H1 (cell line): ENCODE measurements around the gene FBN2. TPM values are rescaled to one million over a fixed set of nuclear protein-coding genes. Genes with fewer than 3 reads are reported as not detected.

ENCODE experiments used
- CTCF ChIA-PET: fragments of 300-600 bp; sonication (Branson Sonifier 250); formaldehyde crosslinking; loops from one replicate; lab custom pipeline; 2021; ENCODE audit not compliant: partially characterized antibody; lab: Charles Lee
- POLR2A ChIA-PET: fragments of 300-600 bp; sonication (Branson Sonifier 250); formaldehyde crosslinking; loops from one replicate; lab custom pipeline; 2021; ENCODE audit warnings: inconsistent platforms; ENCODE audit not compliant: partially characterized antibody; lab: Charles Lee
- DNase-seq, 2 experiments: peaks; one replicate each; pipeline versions ENCODE4 v3.0.0 to v3.0.0-alpha.2; 2010 to 2022; ENCODE audit warnings: low spot score in 2 of 2, low read depth in 1 of 2, mixed read lengths in 1 of 2
- FAIRE-seq: peaks from 2 replicates; lab custom pipeline; 2011; peaks lifted over from hg19 to GRCh38; lab: Jason Lieb, UNC
- H2AFZ ChIP-seq: 2 replicates; pipeline ENCODE4 v1.8.1; 2012; ENCODE audit warnings: low read length, inconsistent platforms
- H2AK5ac ChIP-seq: 2 replicates; pipeline ENCODE4 v1.6.1; 2013; ENCODE audit warnings: low read depth, low read length
- H2BK120ac ChIP-seq: replicated peaks from 2 replicates; pipeline ENCODE3; 2013; ENCODE audit warnings: low read depth, low read length, inconsistent platforms
- H2BK12ac ChIP-seq: 2 replicates; pipeline ENCODE4 v1.6.1; 2013; ENCODE audit warnings: low read depth, low read length
- H2BK15ac ChIP-seq: 2 replicates; pipeline ENCODE4 v1.6.1; 2013; ENCODE audit warnings: low read length
- H2BK20ac ChIP-seq: 2 replicates; pipeline ENCODE4 v1.6.1; 2013; ENCODE audit warnings: low read length
- H2BK5ac ChIP-seq: 2 replicates; pipeline ENCODE4 v1.6.1; 2013; ENCODE audit warnings: low read depth, low read length
- H3K14ac ChIP-seq: 2 replicates; pipeline ENCODE4 v1.6.1; 2013; ENCODE audit warnings: inconsistent platforms; ENCODE audit not compliant: insufficient read length
- H3K18ac ChIP-seq: 2 replicates; pipeline ENCODE4 v1.6.1; 2013; ENCODE audit warnings: low read length; ENCODE audit errors: extremely low read depth
- H3K23ac ChIP-seq: 2 replicates; pipeline ENCODE4 v1.6.1; 2013; ENCODE audit warnings: inconsistent platforms; ENCODE audit not compliant: insufficient read length
- H3K23me2 ChIP-seq: 2 replicates; pipeline ENCODE4 v1.6.1; 2013; ENCODE audit warnings: low read depth, low read length
- H3K27ac ChIP-seq: 2 replicates; pipeline ENCODE4 v1.6.1; 2011; ENCODE audit warnings: low read depth, low read length, inconsistent platforms
- H3K27me3 ChIP-seq, 4 experiments: replicated peaks in 1 of 4; 1 replicate in 1 of 4; 2 replicates in 3 of 4; pipeline versions ENCODE4 v1.6.1 to v1.8.1; 2011 to 2013; ENCODE audit warnings: low read length in 3 of 4, mild to moderate bottlenecking in 3 of 4, inconsistent platforms in 2 of 4, mixed read lengths in 2 of 4, moderate library complexity in 1 of 4; ENCODE audit not compliant: control insufficient read depth in 3 of 4, insufficient read depth in 3 of 4; ENCODE audit errors: extremely low read depth in 1 of 4
- H3K36me3 ChIP-seq, 4 experiments: 2 replicates each; pipeline versions ENCODE4 v1.6.1 to v1.8.1; 2011 to 2013; ENCODE audit warnings: mild to moderate bottlenecking in 4 of 4, low read length in 3 of 4, moderate library complexity in 2 of 4, control low read depth in 1 of 4, inconsistent platforms in 1 of 4; ENCODE audit not compliant: insufficient read depth in 4 of 4, control insufficient read depth in 2 of 4
- H3K4ac ChIP-seq: replicated peaks from 2 replicates; pipeline ENCODE3; 2013; ENCODE audit warnings: low read length, low read depth, mixed read lengths, inconsistent platforms; ENCODE audit not compliant: insufficient read length
- H3K4me1 ChIP-seq, 4 experiments: replicated peaks in 1 of 4; 1 replicate in 1 of 4; 2 replicates in 3 of 4; pipeline versions ENCODE4 v1.6.1 to v1.8.1; 2011 to 2013; ENCODE audit warnings: low read length in 3 of 4, inconsistent platforms in 2 of 4, mixed read lengths in 1 of 4; ENCODE audit not compliant: insufficient read depth in 4 of 4, control insufficient read depth in 3 of 4
- H3K4me2 ChIP-seq, 2 experiments: 2 replicates each; pipeline versions ENCODE4 v1.6.1 to v1.8.1; 2011 to 2013; ENCODE audit warnings: low read depth in 2 of 2, low read length in 2 of 2, control low read depth in 1 of 2, inconsistent platforms in 1 of 2, mild to moderate bottlenecking in 1 of 2; ENCODE audit not compliant: insufficient read depth in 1 of 2
- H3K4me3 ChIP-seq, 4 experiments: fragments of 200-600, 300-600 bp in 1 of 4; sonication (generic), shearing (Covaris generic), sonication (Bioruptor Twin) in 1 of 4; 2 replicates each; pipeline versions ENCODE4 v1.5.1 to v1.8.1; 2011 to 2016; ENCODE audit warnings: low read length in 4 of 4, low read depth in 3 of 4, control low read depth in 2 of 4, inconsistent platforms in 2 of 4, mild to moderate bottlenecking in 2 of 4, mixed read lengths in 1 of 4, moderate library complexity in 1 of 4; ENCODE audit not compliant: insufficient read depth in 2 of 4; ENCODE audit errors: extremely low read depth in 1 of 4
- H3K56ac ChIP-seq: replicated peaks from 2 replicates; pipeline ENCODE3; 2013; ENCODE audit warnings: low read depth, mild to moderate bottlenecking, mixed read lengths, low read length, inconsistent platforms; ENCODE audit not compliant: insufficient read length
- H3K79me1 ChIP-seq: 2 replicates; pipeline ENCODE4 v1.6.1; 2013; ENCODE audit warnings: low read depth, low read length, control low read depth
- H3K79me2 ChIP-seq, 2 experiments: 2 replicates each; pipeline versions ENCODE4 v1.6.1 to v1.8.1; 2012 to 2013; ENCODE audit warnings: low read length in 2 of 2, mild to moderate bottlenecking in 2 of 2, inconsistent platforms in 1 of 2; ENCODE audit not compliant: insufficient read depth in 2 of 2, control insufficient read depth in 1 of 2
- H3K9ac ChIP-seq, 4 experiments: replicated peaks in 1 of 4; 1 replicate in 1 of 4; 2 replicates in 3 of 4; pipeline versions ENCODE4 v1.6.1 to v1.8.1; 2011 to 2013; ENCODE audit warnings: low read depth in 3 of 4, low read length in 3 of 4, control low read depth in 2 of 4, mild to moderate bottlenecking in 2 of 4, moderate library complexity in 2 of 4, inconsistent platforms in 1 of 4; ENCODE audit errors: extremely low read depth in 1 of 4
- H3K9me3 ChIP-seq, 2 experiments: 2 replicates each; pipeline versions ENCODE4 v1.6.1 to v1.8.1; 2012 to 2013; ENCODE audit warnings: mild to moderate bottlenecking in 2 of 2, moderate library complexity in 2 of 2, control low read depth in 1 of 2, inconsistent platforms in 1 of 2, low read depth in 1 of 2, low read length in 1 of 2, mixed read lengths in 1 of 2; ENCODE audit not compliant: insufficient read depth in 2 of 2
- H4K20me1 ChIP-seq, 2 experiments: replicated peaks in 1 of 2; 2 replicates each; pipeline versions ENCODE3 to v1.8.1; 2011 to 2013; ENCODE audit warnings: inconsistent platforms in 2 of 2, low read length in 2 of 2, mild to moderate bottlenecking in 1 of 2; ENCODE audit not compliant: insufficient read depth in 2 of 2, control insufficient read depth in 1 of 2
- H4K5ac ChIP-seq: 2 replicates; pipeline ENCODE4 v1.6.1; 2013; ENCODE audit warnings: low read length, low read depth, mixed read lengths, inconsistent platforms; ENCODE audit not compliant: insufficient read length
- H4K8ac ChIP-seq: 2 replicates; pipeline ENCODE4 v1.8.0; 2013; ENCODE audit warnings: mild to moderate bottlenecking, moderate library complexity, low read length, inconsistent platforms; ENCODE audit not compliant: insufficient read depth; ENCODE audit errors: extremely low read depth
- H4K91ac ChIP-seq: replicated peaks from 2 replicates; pipeline ENCODE3; 2013; ENCODE audit warnings: low read length, mixed read lengths, inconsistent platforms; ENCODE audit not compliant: insufficient read length
- CTBP2 ChIP-seq: IDR thresholded peaks from 2 replicates; pipeline ENCODE4 v1.7.0; 2011; ENCODE audit warnings: borderline replicate concordance, mild to moderate bottlenecking, moderate library complexity, mixed read lengths, low read length; ENCODE audit not compliant: insufficient read depth, insufficient read length
- EGR1 ChIP-seq: IDR thresholded peaks from 2 replicates; pipeline ENCODE4 v1.6.1; 2011; ENCODE audit warnings: low read depth, low read length, borderline replicate concordance
- GTF2F1 ChIP-seq: IDR thresholded peaks from 2 replicates; pipeline ENCODE4 v1.6.1; 2012; ENCODE audit warnings: low read depth, low read length, improper control_type of control experiment, borderline replicate concordance
- PHF8 ChIP-seq: fragments of 200-600 bp; sonication (generic); conservative IDR thresholded peaks from 2 replicates; pipeline ENCODE4 v1.7.1; 2012; ENCODE audit warnings: low read depth, mild to moderate bottlenecking, inconsistent platforms, low read length, moderate library complexity
- RAD21 ChIP-seq, 2 experiments: IDR thresholded peaks in 1 of 2; conservative IDR thresholded peaks in 1 of 2; 2 replicates each; pipeline ENCODE4 v1.6.1; 2011; ENCODE audit warnings: low read depth in 2 of 2, low read length in 2 of 2, improper control_type of control experiment in 1 of 2, inconsistent platforms in 1 of 2, mild to moderate bottlenecking in 1 of 2, moderate library complexity in 1 of 2
- RNF2 ChIP-seq: fragments of 200-900, 300-1000 bp; sonication (generic); IDR thresholded peaks from 2 replicates; pipeline ENCODE4 v1.7.1; 2016; ENCODE audit warnings: borderline replicate concordance, low read depth, mild to moderate bottlenecking, antibody characterized with exemption, low read length; ENCODE audit not compliant: poor library complexity, severe bottlenecking; ENCODE audit errors: missing control alignments
- SIRT6 ChIP-seq: IDR thresholded peaks from one replicate; pipeline ENCODE4 v1.7.1; 2012; ENCODE audit warnings: low read length, inconsistent platforms
- SRF ChIP-seq: IDR thresholded peaks from 2 replicates; pipeline ENCODE4 v1.6.1; 2011; ENCODE audit warnings: mild to moderate bottlenecking, low read depth, low read length, moderate library complexity
- WGBS, 2 experiments: shearing (Covaris generic) in 1 of 2; methylation state at CpG; one replicate each; pipeline versions ENCODE4 v1.1.6 to v1.1.7; 2013 to 2015; ENCODE audit warnings: low lambda C conversion rate in 2 of 2, mixed read lengths in 2 of 2, inconsistent platforms in 1 of 2, low coverage in 1 of 2, missing lambda C conversion rate in 1 of 2; ENCODE audit not compliant: insufficient replicate concordance in 2 of 2, insufficient coverage in 1 of 2, insufficient read length in 1 of 2; ENCODE audit errors: extremely low coverage in 1 of 2, missing lambda C conversion rate in 1 of 2; 5-methylcytosine and 5-hydroxymethylcytosine counted together
- polyA plus RNA-seq, 7 experiments: library from polyadenylated mRNA; depleted of rRNA in 3 of 7; stranded (reverse) in 5 of 7; unstranded in 2 of 7; fragments of >200 nt in 5 of 7; fragments of 200-250 nt in 2 of 7; gene quantifications; 1 replicate in 5 of 7; 2 replicates in 1 of 7; 4 replicates in 1 of 7; pipeline versions ENCODE4 v1.2.1 to v1.2.3, GENCODE V29; 2011 to 2013; ENCODE audit warnings: missing spikeins in 2 of 7, mixed read lengths in 2 of 7
- total RNA-seq: library from RNA; stranded (reverse); fragmentation: NEBNext Ultra II Directional; extraction: Animal tissue kit (Norgen Biotek cat#: 25700); gene quantifications from 2 replicates; pipeline ENCODE4 v1.2.1, GENCODE V29; 2021

FBN2 gene
- total and polyA plus RNA-seq, 2 of the 8 experiments (the other 6 are each of a cell fraction or from before 2014, with no cell fraction given) = 14.1 to 16.3 TPM

DNA sequence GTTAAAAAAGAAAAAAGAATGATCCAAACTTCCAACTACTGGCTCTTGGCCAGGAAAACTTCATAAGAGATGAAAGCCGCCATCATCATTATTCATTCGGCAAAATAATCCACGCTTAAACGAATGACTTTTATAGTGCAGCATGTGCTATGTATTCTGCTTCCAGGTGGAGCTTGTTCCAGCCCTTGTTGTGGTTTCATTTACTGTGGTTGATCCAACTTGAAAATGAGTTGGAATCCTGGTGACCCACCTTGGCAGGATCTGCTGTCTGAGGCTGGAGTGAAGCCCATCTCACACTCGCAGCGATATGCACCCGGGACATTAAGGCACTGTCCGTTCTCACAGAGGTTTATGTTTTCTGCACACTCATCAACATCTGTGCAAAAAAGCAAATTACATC is 209.6 kb downstream of the FBN2 start:
- Histone ChIP-seq H3K56ac (no peak overlapping the region), H2BK12ac (no peak overlapping the region), H3K79me1 (no peaks in the 10 kb centered on the region), H2AK5ac (no peak overlapping the region), H3K36me3 (peaks cover 0 to 26% (median 6%) of the 10 kb centered on the region in 4 experiments; a peak in 5 of 8 replicates), H3K18ac (no peak overlapping the region), H3K23me2 (no peaks in the 10 kb centered on the region), H2BK5ac (no peak overlapping the region), H4K8ac (no peak overlapping the region), H4K5ac (no peak overlapping the region), H3K4ac (no peak overlapping the region), H4K91ac (no peak overlapping the region), H3K27ac (no peak overlapping the region), H3K27me3 (no peaks in the 10 kb centered on the region), H2BK15ac (no peak overlapping the region), H4K20me1 (no peaks in the 10 kb centered on the region), H2BK20ac (no peak overlapping the region), H2AFZ (no peak overlapping the region), H3K9ac (no peak overlapping the region), H3K4me3 (no peak overlapping the region), H3K79me2 (no peaks in the 10 kb centered on the region), H2BK120ac (no peak overlapping the region), H3K14ac (no peak overlapping the region), H3K4me1 (no peaks in the 10 kb centered on the region), H3K4me2 (no peak overlapping the region), H3K23ac (no peak overlapping the region), H3K9me3 (no peaks in the 10 kb centered on the region)
- POLR2A ChIA-PET = no interaction called here
- CTCF ChIA-PET = interaction anchor here (1.5 kb wide), 1 partner anchor 116 kb away, joined by 5 read pairs; no protein-coding TSS in a partner anchor
- 92% methylated on average over 8 of the region's 8 CpGs; no CpG with 5 or more reads in 1 of the 2 experiments for WGBS, 2 experiments
- no peak for FAIRE-seq
- no peak for DNase-seq
- TF ChIP-seq GTF2F1 (no peak), PHF8 (no peak), RAD21 (IDR thresholded peaks at IDR 0.05 in 1 of 2, conservative IDR thresholded peaks at IDR 0.05 in 1 of 2; ENCODE audit: low read depth in 2 of 2, low read length in 2 of 2) (no peak), SRF (no peak), RNF2 (no peak), SIRT6 (no peak), EGR1 (no peak), CTBP2 (no peak)
